HepG2 (cell line): ENCODE results near the gene SSNA1. TPM values are rescaled to one million over a fixed set of nuclear protein-coding genes. Genes with fewer than 3 reads are reported as not detected.

Experiments used
- CREB1 ChIP-seq, 2 experiments: fragments of 450-650 bp in 1 of 2; IDR thresholded peaks; 2 replicates each; pipeline ENCODE4 v1.6.1; 2016 to 2017; ENCODE audit warnings: control low read depth in 1 of 2, mild to moderate bottlenecking in 1 of 2, missing compliant biosample characterization in 1 of 2, missing genetic modification characterization in 1 of 2
- GATA4 ChIP-seq: sonication (generic); IDR thresholded peaks from 2 replicates; pipeline ENCODE4 v1.6.1; 2016; ENCODE audit warnings: antibody characterized with exemption, low read depth, borderline replicate concordance
- GLI4 ChIP-seq: sonication (generic); formaldehyde crosslinking; IDR thresholded peaks from 2 replicates; pipeline ENCODE4 v1.5.1; 2020; ENCODE audit warnings: missing genetic modification reagents, mild to moderate bottlenecking, moderate library complexity, borderline replicate concordance
- HDAC1 ChIP-seq: sonication (generic); formaldehyde crosslinking; IDR thresholded peaks from 2 replicates; pipeline ENCODE4 v1.5.1; 2020; ENCODE audit warnings: mild to moderate bottlenecking, missing genetic modification reagents
- HMGXB4 ChIP-seq, 2 experiments: sonication (generic) in 1 of 2; formaldehyde crosslinking in 1 of 2; IDR thresholded peaks; 2 replicates each; pipeline versions ENCODE4 v1.4.0 to v1.6.1; 2018 to 2020; ENCODE audit warnings: missing genetic modification reagents in 2 of 2, borderline replicate concordance in 1 of 2, low read depth in 1 of 2, mild to moderate bottlenecking in 1 of 2, missing biosample characterization in 1 of 2
- HOXA5 ChIP-seq: sonication (generic); formaldehyde crosslinking; IDR thresholded peaks from 2 replicates; pipeline ENCODE4 v1.4.0; 2020; ENCODE audit warnings: missing genetic modification reagents
- HOXA9 ChIP-seq: sonication (generic); formaldehyde crosslinking; IDR thresholded peaks from 2 replicates; pipeline ENCODE4 v1.8.1; 2022; ENCODE audit warnings: missing genetic modification reagents, mild to moderate bottlenecking, moderate library complexity, borderline replicate concordance
- LRRFIP1 ChIP-seq: sonication (generic); formaldehyde crosslinking; conservative IDR thresholded peaks from 2 replicates; pipeline ENCODE4 v1.4.0; 2020; ENCODE audit warnings: missing genetic modification reagents
- MNT ChIP-seq: fragments of 450-650 bp; IDR thresholded peaks from 2 replicates; pipeline ENCODE4 v1.6.1; 2016
- NCOA1 ChIP-seq: sonication (generic); formaldehyde crosslinking; IDR thresholded peaks from 2 replicates; pipeline ENCODE4 v1.9.0; 2021; ENCODE audit warnings: missing genetic modification reagents
- SETDB1 ChIP-seq: sonication (generic); formaldehyde crosslinking; IDR thresholded peaks from 2 replicates; pipeline ENCODE4 v1.5.1; 2020; ENCODE audit warnings: missing genetic modification reagents, mild to moderate bottlenecking, borderline replicate concordance
- SOX13 ChIP-seq, 3 experiments: fragments of 450-650 bp in 1 of 3; sonication (generic) in 1 of 3; formaldehyde crosslinking in 1 of 3; IDR thresholded peaks in 2 of 3; conservative IDR thresholded peaks in 1 of 3; 2 replicates each; pipeline versions ENCODE4 v1.5.0 to v1.6.1; 2016 to 2020; ENCODE audit warnings: antibody characterized with exemption in 1 of 3, mild to moderate bottlenecking in 1 of 3, missing compliant biosample characterization in 1 of 3, missing genetic modification reagents in 1 of 3, moderate library complexity in 1 of 3
- ZBTB2 ChIP-seq: sonication (generic); formaldehyde crosslinking; IDR thresholded peaks from 2 replicates; pipeline ENCODE4 v1.8.0; 2022; ENCODE audit warnings: low read depth, missing genetic modification reagents
- ZC3H4 ChIP-seq: sonication (generic); formaldehyde crosslinking; IDR thresholded peaks from 2 replicates; pipeline ENCODE4 v1.4.0; 2020; ENCODE audit warnings: missing genetic modification reagents, borderline replicate concordance
- ZKSCAN1 ChIP-seq: fragments of 150-350 bp; IDR thresholded peaks from 2 replicates; pipeline ENCODE4 v1.6.1; 2014; ENCODE audit warnings: low read length
- ZNF574 ChIP-seq: sonication (generic); formaldehyde crosslinking; IDR thresholded peaks from 2 replicates; pipeline ENCODE4 v1.4.0; 2020; ENCODE audit warnings: missing genetic modification reagents
- ZNF703 ChIP-seq: sonication (generic); formaldehyde crosslinking; IDR thresholded peaks from 2 replicates; pipeline ENCODE4 v1.5.1; 2020; ENCODE audit warnings: missing genetic modification reagents, mild to moderate bottlenecking, moderate library complexity, borderline replicate concordance
- ZNF777 ChIP-seq: sonication (generic); formaldehyde crosslinking; IDR thresholded peaks from 2 replicates; pipeline ENCODE4 v1.4.0; 2020; ENCODE audit warnings: missing genetic modification reagents
- polyA plus RNA-seq, 8 experiments: library from polyadenylated mRNA; depleted of rRNA in 3 of 8; stranded (reverse) in 7 of 8; unstranded in 1 of 8; fragments of >200 nt; fragmentation: Illumina TruSeq in 4 of 8; extraction: Trizol in 4 of 8; gene quantifications; 2 replicates each; pipeline versions ENCODE4 v1.2.1 to v1.2.3, GENCODE V29; 2011 to 2016; ENCODE audit warnings: low read depth in 4 of 8, missing spikeins in 1 of 8, mixed read lengths in 1 of 8; ENCODE audit not compliant: insufficient read depth in 1 of 8
- total RNA-seq, 5 experiments: library from RNA; depleted of rRNA; stranded (reverse); fragments of >200 nt; fragmentation: Illumina TruSeq; extraction: Trizol; gene quantifications; 2 replicates each; pipeline ENCODE4 v1.2.3, GENCODE V29; 2016; ENCODE audit warnings: low read depth in 1 of 5

The SSNA1 gene
- total and polyA plus RNA-seq, 2 of the 13 experiments (the other 11 are each of a cell fraction or from before 2014, with no cell fraction given): 35.9 to 49.4 TPM

GRCh38 chr9:137234055-137234697, 45.7 kb downstream of the SSNA1 start (continued):
- TF ChIP-seq LRRFIP1 (CRISPR knock-in tag): no peak
- no peak for TF ChIP-seq ZC3H4 (CRISPR knock-in tag)
- TF ChIP-seq ZNF574 (CRISPR knock-in tag): peak; percentile 47; the same call in 1 of the 2 replicates
- TF ChIP-seq GLI4 (CRISPR knock-in tag): no peak
- TF ChIP-seq HOXA5 (CRISPR knock-in tag): no peak
- TF ChIP-seq ZNF777: peak; percentile 70
- TF ChIP-seq HMGXB4 (CRISPR knock-in tag; IDR thresholded peaks at IDR 0.05; ENCODE audit: borderline replicate concordance in 1 of 2, low read depth in 1 of 2): no peak
- no peak for TF ChIP-seq SETDB1
- TF ChIP-seq ZKSCAN1: no peak
- TF ChIP-seq CREB1 (IDR thresholded peaks at IDR 0.05): no peak
- TF ChIP-seq CREB1 (CRISPR knock-in tag; IDR thresholded peaks at IDR 0.05): no peak
- TF ChIP-seq HOXA9 (CRISPR knock-in tag): peak; percentile 49; the same call in 1 of the 2 replicates
- no peak for TF ChIP-seq SOX13 (IDR thresholded peaks at IDR 0.05)
- TF ChIP-seq SOX13 (CRISPR knock-in tag; conservative IDR thresholded peaks at IDR 0.05 in 1 of 2, IDR thresholded peaks at IDR 0.05 in 1 of 2): no peak
- TF ChIP-seq MNT: no peak
- TF ChIP-seq ZNF703 (CRISPR knock-in tag): no peak
- peak; percentile 18; the same call in 1 of the 2 replicates for TF ChIP-seq HDAC1 (CRISPR knock-in tag)
- no peak for TF ChIP-seq GATA4
- TF ChIP-seq NCOA1 (CRISPR knock-in tag): no peak
- TF ChIP-seq ZBTB2 (CRISPR knock-in tag): no peak
